Skeletal muscle tissue (tissue), 4 donors: ENCODE data around the gene UBL7. TPM values are rescaled to one million over a fixed set of nuclear protein-coding genes. Genes with fewer than 3 reads are reported as not detected.

Source experiments
- H3K27ac ChIP-seq: one replicate; pipeline ENCODE4 v1.7.0; 2013; ENCODE audit warnings: mild to moderate bottlenecking, low read depth, low read length, inconsistent platforms
- H3K27me3 ChIP-seq, 3 donors: one replicate each; pipeline ENCODE4 v1.7.0; 2013; ENCODE audit warnings: low read length in 3 of 3; ENCODE audit not compliant: control insufficient read depth in 3 of 3, insufficient read depth in 3 of 3
- H3K36me3 ChIP-seq, 3 donors: one replicate each; pipeline ENCODE4 v1.7.0; 2013; ENCODE audit warnings: low read length in 3 of 3; ENCODE audit not compliant: control insufficient read depth in 3 of 3, insufficient read depth in 3 of 3
- H3K4me1 ChIP-seq, 3 donors: one replicate each; pipeline ENCODE4 v1.7.0; 2013; ENCODE audit warnings: low read length in 3 of 3, mild to moderate bottlenecking in 3 of 3; ENCODE audit not compliant: control insufficient read depth in 3 of 3, insufficient read depth in 3 of 3
- H3K4me3 ChIP-seq, 3 donors: one replicate each; pipeline ENCODE4 v1.7.0; 2013; ENCODE audit warnings: low read length in 3 of 3
- H3K9ac ChIP-seq, 3 donors: one replicate each; pipeline ENCODE4 v1.7.0; 2013; ENCODE audit warnings: low read length in 3 of 3, mild to moderate bottlenecking in 3 of 3, moderate library complexity in 2 of 3, low read depth in 1 of 3
- H3K9me3 ChIP-seq, 3 donors: one replicate each; pipeline ENCODE4 v1.7.0; 2013; ENCODE audit warnings: low read length in 3 of 3; ENCODE audit not compliant: control insufficient read depth in 3 of 3
- total RNA-seq: library from RNA; depleted of rRNA; stranded (reverse); fragments of >200 nt; gene quantifications from one replicate; pipeline ENCODE4 v1.2.3, GENCODE V29; 2014
- donor health status: Osteomylitis.

Gene UBL7
- total RNA-seq, 1 donor from 2014 or later, result 23.0 TPM

DNA sequence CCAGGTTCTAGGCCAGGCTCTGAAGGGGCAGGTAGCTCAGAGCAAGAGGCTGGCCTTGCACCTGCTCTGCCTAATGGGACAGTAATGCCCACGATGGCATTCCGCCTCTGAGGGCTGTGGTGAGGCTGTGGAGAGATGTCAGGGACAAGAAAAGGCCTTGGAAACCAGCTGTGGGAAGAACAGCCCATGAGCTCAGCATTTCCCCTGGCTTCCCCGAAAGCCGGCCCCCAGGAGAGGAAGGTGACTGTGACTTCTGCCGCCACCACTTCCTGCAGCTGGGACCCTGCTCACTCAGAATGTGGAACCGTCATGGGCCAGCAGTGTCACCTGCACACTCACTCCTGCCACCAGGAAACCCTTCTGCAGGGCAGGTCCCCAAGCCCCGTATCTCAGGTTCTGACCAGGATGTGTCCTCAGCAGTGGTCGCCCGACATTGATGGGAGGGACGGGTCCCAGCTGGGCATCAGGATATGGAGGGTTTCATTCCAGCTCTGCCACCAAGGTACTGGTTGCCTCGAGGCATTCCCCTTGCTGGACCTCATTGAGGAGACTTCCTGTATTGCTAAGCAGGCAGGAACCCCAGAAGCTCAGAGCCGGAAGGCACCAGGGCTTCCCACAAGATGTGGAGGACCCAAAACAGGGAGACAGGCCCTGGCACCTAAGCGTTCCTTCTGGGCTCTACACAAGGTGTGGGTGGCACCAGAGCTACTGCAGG, 57.9 kb downstream of the UBL7 start:
- Histone ChIP-seq H3K27me3 (peaks cover 3 to 14% (median 11%) of the 10 kb centered on the region in 3 donors), H3K9ac (no peak overlapping the region), H3K27ac (no peak overlapping the region), H3K4me1 (peaks cover 3 to 20% (median 13%) of the 10 kb centered on the region in 3 donors), H3K9me3 (no peaks in the 10 kb centered on the region), H3K36me3 (no peaks in the 10 kb centered on the region), H3K4me3 (no peak overlapping the region)

DNA sequence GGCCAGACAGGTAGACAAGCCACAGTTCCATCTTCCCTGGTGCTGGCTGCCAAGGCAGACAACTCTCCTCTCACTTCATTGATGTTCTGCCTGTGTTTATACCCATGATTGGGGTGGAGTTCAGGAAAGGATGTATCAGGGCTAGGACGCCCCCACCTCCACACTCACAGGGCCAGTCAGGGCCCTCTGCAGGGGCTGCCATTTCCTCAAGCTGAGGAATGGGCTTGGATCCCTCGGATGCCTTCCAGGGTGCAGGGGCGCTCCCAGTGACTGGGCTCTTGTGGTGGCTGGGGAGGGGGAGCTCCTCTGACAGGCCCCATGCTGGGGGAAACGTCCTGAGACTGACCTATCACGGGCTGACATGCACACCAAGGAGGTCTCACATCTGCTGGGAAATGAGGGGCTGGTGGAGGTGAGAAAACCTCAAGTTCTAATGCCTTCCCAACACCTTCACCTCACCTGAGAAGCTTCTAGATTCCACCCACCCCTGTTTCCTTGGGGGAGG, 58.6 kb downstream of the UBL7 start:
- peaks cover 3 to 20% (median 13%) of the 10 kb centered on the region in 3 donors for H3K4me1 ChIP-seq
- H3K27ac ChIP-seq, result no peak overlapping the region
- H3K36me3 ChIP-seq, result no peaks in the 10 kb centered on the region
- no peak overlapping the region for H3K9ac ChIP-seq
- no peak overlapping the region for H3K4me3 ChIP-seq
- peaks cover 3 to 15% (median 14%) of the 10 kb centered on the region in 3 donors for H3K27me3 ChIP-seq
- H3K9me3 ChIP-seq, result no peaks in the 10 kb centered on the region

DNA sequence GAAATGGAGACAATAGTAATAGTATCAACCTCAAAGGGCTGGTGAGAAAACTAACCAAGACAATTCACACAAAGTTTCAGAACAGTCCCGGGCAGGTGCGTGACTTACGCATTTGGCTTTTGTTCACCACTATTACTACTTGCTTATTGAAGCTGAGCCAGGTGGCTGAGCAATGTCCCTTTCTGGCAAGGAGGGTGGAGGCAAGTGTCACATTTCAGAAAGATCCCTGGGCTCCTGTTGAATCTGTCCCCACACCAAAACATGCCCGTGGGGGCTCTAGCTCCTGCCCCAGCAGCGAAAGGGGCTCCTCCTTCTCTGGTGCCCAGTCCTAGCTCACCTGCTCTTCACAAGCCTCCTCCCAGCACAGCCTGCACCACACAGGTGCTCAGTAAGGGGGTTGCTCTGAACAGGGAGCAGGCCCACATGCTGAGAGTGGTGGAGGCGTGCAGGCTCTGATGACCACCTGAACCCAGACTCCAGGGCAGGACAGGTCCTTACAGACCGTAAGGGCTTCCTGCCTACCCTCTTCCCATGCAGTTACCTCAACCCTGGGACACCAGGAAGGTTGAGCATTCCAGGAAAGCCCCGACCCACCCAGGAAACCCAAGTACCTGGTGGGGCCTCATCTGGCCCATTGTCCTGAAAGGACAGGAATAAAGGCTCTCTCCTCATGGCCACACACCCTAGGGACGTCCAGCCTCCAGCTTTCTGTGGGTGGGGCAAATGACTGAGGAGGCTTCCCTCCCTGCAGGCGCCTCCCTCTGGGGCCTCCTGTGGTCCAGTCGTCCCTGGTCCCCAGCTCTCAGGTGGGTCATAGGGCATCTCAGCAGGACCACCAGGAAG, 59.8 kb downstream of the UBL7 start:
- H3K36me3 ChIP-seq, result no peaks in the 10 kb centered on the region
- peaks cover 3 to 20% (median 13%) of the 10 kb centered on the region in 3 donors for H3K4me1 ChIP-seq
- H3K9ac ChIP-seq, result no peak overlapping the region
- H3K9me3 ChIP-seq, result no peaks in the 10 kb centered on the region
- no peak overlapping the region for H3K27ac ChIP-seq
- no peak overlapping the region for H3K4me3 ChIP-seq
- peaks cover 3 to 12% (median 12%) of the 10 kb centered on the region in 3 donors for H3K27me3 ChIP-seq

DNA sequence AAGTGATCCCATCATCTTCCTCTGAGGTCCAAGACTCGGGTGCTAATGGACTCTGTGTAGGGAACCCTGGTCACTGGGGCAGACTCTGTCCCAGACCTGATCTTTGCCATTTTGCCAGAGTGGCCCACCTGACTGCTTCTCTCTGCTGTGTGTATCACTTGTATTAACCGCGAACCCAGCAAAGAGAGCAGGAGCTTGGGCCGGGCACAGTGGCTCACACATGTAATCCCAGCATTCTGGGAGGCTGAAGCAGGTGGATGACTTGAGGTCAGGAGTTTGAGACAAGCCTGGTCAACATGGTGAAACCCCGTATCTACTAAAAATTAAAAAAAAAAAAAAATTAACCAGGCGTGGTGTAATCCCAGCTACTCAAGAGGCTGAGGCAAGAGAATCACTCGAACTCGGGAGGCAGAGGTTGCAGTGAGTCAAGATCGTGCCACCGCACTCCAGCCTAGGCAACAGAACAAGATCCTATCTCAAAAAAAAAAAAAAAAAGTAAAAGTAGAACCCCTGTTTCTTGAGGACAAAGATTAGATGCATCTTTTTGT, 60.6 kb downstream of the UBL7 start:
- Histone ChIP-seq H3K9ac (no peak overlapping the region), H3K4me1 (peaks cover 3 to 22% (median 13%) of the 10 kb centered on the region in 3 donors), H3K27ac (no peak overlapping the region), H3K4me3 (no peak overlapping the region), H3K27me3 (peaks cover 3 to 12% (median 12%) of the 10 kb centered on the region in 3 donors), H3K36me3 (no peaks in the 10 kb centered on the region), H3K9me3 (no peaks in the 10 kb centered on the region)

DNA sequence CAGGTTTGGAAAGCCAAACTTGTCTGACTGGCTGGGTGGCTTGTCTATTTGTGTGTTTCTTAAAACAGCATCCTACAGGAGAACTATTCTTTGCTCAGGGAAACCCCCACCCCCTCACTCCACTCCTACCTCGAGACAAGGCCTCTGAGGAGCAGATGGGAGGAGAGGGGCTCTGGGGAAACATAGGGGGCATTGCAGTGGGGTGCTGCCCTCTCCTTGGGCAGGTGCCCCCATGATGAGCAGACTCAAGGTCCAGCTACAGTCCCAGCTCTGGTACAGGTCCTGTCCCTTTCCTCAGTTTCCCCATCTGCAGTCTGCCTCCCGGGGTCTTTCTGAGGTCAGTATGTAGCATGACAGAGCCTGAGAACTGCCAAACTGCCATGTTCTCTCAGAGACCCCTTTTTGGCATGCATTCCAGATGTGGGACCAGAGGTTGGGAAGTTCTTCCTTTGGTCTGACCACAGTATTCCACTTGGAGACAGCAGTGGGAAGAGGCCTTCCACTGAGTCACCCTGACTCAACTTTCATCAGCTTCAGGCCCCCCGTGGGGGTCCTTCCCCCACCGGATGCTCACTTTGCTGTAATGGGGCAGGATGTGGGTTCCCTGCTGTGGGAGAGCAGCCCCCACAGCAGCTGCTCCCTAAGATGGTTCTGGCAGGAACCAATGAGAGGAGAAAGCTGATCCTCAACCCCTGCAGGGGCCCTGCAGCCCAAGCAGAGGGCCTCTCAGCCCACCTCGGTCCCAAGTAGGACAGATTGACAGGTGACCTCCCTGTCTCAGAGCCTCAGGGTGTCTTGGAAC, 61.2 kb downstream of the UBL7 start:
- Histone ChIP-seq H3K4me3 (no peak overlapping the region), H3K27me3 (peaks cover 3 to 12% (median 12%) of the 10 kb centered on the region in 3 donors), H3K9ac (no peak overlapping the region), H3K27ac (no peak overlapping the region), H3K9me3 (no peaks in the 10 kb centered on the region), H3K4me1 (peaks cover 3 to 28% (median 13%) of the 10 kb centered on the region in 3 donors), H3K36me3 (no peaks in the 10 kb centered on the region)

DNA sequence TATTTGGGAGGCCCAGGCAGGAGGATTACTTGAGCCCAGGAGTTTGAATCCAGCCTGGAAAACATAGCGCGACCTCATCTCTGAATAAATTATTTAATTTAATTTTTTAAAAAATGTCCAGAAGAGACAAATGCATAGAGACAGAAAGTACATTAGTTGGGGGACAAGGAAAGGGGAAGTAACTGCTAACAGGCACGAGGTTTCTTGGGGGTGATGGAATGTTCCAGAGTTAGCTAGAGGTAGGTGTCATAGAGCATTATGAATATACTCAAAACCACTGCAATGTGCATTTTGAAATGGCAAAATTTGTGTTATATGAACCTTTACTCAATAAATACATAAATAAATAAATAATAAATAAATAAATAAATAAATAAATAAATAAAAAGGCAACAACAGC, 61.9 kb downstream of the UBL7 start:
- Histone ChIP-seq H3K4me3 (no peak overlapping the region), H3K27me3 (peaks cover 3 to 12% (median 12%) of the 10 kb centered on the region in 3 donors), H3K36me3 (no peaks in the 10 kb centered on the region), H3K27ac (no peak overlapping the region), H3K9me3 (no peaks in the 10 kb centered on the region), H3K4me1 (peaks cover 3 to 29% (median 13%) of the 10 kb centered on the region in 3 donors), H3K9ac (no peak overlapping the region)

DNA sequence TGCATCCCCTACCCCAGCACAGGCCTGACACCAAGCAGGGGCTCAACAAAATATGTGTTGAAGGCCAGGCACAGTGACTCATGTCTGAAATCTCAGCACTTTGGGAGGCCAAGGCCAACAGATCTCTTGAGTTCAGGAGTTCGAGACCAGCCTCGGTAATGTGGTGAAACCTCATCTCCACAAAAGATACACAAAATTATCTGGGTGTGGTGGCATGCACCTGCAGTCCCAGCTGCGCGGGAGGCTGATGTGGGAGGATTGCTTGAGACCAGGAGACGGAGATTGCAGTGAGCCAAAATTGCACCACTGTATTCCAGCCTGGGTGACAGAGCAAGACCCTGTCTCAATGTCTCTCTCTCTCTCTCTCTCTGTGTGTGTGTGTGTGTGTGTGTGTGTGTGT, 62.8 kb downstream of the UBL7 start:
- Histone ChIP-seq H3K36me3 (no peaks in the 10 kb centered on the region), H3K4me1 (peaks cover 0 to 23% (median 13%) of the 10 kb centered on the region in 3 donors), H3K9me3 (no peaks in the 10 kb centered on the region), H3K27me3 (peaks cover 3 to 14% (median 12%) of the 10 kb centered on the region in 3 donors), H3K9ac (no peak overlapping the region), H3K27ac (no peak overlapping the region), H3K4me3 (no peak overlapping the region)

DNA sequence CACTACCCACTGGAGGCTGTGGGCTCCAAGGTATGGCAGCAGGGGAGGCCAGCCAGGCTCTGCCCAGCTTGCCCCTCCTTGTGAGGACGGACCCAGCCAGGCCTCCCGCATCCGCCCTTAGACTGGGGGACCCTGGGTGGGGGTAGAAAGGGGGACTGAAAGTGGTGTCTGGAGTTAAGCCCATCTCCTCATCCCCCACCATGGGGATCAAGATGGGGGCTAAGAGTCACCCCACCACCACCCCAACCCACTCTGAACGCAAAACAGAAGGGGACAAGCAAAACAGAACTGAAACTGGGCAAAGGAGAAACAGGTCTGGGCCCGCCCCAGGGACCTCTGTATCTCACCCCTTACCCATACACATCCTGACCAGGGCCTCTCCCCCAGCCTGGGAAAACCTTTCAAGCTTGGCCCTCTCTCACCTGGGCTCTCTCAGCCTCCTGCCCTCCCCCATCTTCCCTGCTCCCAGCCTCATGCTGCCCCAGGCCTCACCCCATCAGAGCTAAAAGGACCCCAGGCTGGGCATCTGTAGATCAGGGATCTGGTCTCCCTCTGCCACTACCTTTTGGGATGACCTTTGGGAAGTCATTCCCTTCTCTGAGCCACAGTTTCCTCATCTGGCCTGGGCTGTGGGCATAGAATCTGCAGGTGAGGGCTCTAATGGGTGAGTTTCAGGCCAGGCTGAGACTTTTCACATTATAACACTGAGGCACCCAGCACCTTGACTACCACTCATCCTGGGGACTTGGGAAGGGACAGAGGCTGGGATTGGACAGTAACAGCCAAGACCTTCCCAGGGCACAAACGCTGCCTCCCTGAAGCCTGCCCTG, 63.5 kb downstream of the UBL7 start:
- Histone ChIP-seq H3K36me3 (no peaks in the 10 kb centered on the region), H3K9ac (no peak overlapping the region), H3K27ac (no peak overlapping the region), H3K4me3 (no peak overlapping the region), H3K9me3 (no peaks in the 10 kb centered on the region), H3K27me3 (peaks cover 3 to 17% (median 12%) of the 10 kb centered on the region in 3 donors), H3K4me1 (peaks cover 0 to 17% (median 8%) of the 10 kb centered on the region in 3 donors)
